ENCODE results near the gene ANO6.
"Not testable (repeated sequence)": the region's sequence is repeated elsewhere in the genome, so short reads cannot be mapped to it uniquely, and the experiment has no call there.

Gene ANO6

GRCh38 chr12:45353944-45354343 lies 138.0 kb downstream of the ANO6 start:
- DNase-seq = no peak

DNA sequence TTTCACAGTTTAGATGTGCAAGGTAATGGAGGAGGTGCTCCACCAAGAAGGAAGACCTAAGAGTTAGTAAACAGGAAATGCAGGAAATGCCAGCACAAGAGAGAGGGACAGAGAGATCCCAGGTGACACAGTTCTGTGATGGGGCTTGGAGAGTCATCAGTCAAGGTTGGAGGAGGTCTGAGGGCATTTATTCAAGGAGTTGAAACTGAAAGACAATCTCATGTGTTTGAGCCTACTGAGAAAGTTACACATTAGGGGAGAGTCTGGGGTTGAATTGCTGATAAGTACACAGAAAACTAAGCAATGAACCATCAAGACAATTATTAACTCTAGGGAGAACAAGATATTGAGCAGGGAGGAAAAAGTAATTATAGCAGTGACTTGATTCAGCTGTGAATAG lies 138.5 kb downstream of the ANO6 start:
- no peak for DNase-seq

- peak; percentile 14 for DNase-seq
These were observed 139.8 kb downstream of the ANO6 start for GRCh38 chr12:45355730-45356129.

- DNase-seq = no peak
These were observed 141.1 kb downstream of the ANO6 start for GRCh38 chr12:45356822-45357538.

DNA sequence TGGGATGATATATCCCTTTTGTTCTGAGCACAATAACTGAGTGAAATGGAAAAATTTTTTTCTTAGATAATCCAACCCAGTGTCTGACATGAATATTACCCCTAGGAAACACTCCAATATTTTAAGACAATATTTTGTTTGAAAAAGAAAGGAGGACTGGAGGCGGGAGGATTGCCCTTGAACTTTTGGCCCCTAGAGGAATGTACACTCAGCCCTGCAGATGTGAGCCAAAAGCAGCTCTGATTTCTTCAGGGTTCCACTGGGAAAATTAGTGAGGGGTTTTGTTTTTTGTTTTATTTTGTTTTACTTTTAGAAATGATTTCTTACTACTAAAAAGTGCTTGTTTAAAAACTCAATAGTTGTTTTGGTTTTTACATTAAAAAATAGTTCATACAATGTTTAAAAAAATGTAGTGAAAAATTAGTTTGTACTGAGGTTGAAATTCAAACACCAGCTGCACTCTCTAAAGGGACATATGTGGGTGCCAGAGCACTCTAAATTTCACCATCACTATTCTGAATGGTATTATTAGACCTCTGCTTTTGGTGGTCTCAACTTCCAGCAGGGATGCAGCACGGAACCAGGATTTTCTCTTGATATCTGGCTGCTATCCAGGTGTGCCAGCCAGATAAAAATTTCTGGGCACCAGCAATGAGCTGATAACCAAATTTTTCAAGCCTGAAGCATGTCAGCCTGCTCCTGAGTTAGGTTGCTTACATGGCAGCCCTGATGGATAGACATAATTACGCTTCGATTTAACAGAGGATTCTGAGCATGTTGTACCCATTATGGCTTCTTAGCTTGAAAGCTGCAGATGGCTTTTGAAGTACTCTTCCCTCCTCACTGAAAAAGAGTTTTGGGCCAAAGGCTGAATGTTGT lies 141.9 kb downstream of the ANO6 start:
- peak; percentile 46 for DNase-seq

DNA sequence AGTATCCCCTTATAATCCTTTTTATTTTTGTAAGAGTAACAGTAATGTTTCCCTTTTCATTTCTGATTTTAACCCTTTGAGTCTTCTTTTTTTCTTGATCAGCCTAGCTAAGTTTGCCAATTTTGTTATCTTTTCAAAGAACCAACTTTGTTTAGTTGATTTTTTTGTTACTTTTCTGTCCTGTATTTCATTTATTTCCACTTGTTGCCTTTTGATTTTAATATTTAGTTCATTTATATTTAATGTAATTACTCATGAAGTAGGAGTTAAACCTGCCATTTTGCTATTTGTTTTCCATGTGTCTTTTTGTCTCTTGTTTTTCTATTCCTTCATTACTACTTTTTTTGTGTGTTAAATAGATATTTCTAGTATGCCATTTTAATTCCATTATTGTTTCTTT lies 146.4 kb downstream of the ANO6 start:
- DNase-seq = no peak

DNA sequence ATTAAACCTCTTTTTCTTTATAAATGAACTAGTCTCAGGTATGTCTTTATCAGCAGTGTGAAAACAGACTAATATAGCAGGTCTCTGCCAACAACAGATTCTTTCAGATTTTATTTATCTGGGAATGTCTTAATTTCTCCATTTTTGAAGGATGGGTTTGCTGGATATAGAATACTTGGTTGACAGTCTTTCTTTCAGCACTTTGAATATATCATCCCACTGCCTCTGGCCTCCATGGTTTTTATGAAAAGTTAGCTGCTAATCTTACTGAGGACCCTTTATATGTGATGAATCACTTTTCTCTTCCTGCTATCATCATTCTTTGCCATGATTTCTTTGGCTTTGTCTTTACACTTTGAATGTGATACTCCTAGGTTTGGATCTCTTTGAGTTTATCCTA lies 148.0 kb downstream of the ANO6 start:
- DNase-seq = no peak

DNA sequence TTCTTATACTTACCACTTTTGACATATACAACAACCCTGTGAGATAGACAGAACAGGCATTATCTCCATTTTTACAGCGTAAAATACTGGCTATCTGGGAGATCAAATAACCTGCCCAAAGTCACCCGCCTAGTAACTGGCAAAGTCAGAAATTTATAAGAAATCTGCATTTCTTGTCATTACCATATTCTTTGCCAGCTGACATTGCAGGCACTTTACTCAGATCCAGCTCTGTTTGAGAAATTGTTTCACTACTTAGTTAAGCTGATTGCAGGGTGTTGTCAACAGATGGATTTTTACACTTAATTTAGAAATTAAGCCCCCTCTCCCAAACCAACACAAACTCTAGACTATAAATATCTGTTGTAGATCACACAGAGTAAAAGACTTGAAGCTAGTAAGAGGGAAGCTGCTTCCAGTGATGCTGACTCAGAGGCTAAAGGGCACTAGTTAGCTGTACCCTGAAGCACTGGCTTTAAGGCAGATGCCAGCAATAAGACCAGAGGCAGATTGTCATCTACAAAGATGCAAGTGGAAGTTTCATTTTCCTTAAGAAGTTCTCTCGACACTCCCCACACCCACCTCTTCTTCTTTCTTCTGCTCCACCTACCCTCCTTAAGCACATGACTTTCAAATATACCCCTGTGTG lies 153.1 kb downstream of the ANO6 start:
- peak; percentile 49 for DNase-seq

GRCh38 chr12:45377815-45378214 lies 161.9 kb downstream of the ANO6 start:
- DNase-seq = no peak

GRCh38 chr12:45379261-45379660 lies 163.4 kb downstream of the ANO6 start:
- peak; percentile 55 for DNase-seq

- DNase-seq = no peak
These were observed 165.5 kb downstream of the ANO6 start for GRCh38 chr12:45381351-45381750.

GRCh38 chr12:45388545-45388944 lies 172.7 kb downstream of the ANO6 start:
- peak; percentile 15 for DNase-seq

- DNase-seq = no peak
These were observed 173.5 kb downstream of the ANO6 start for GRCh38 chr12:45389426-45389825.

DNA sequence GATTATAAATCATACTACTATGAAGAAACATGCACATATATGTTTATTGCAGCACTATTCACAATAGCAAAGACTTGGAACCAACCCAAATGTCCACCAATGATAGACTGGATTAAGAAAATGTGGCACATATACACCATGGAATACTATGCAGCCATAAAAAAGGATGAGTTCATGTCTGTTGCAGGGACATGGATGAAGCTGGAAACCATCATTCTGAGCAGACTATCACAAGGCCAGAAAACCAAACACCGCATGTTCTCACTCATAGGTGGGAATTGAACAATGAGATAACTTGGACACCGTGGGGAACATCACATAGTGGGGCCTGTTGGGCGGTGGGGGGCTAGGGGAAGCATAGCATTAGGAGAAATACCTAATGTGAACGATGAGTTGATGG lies 181.6 kb downstream of the ANO6 start:
- not testable (repeated sequence) for DNase-seq

GRCh38 chr12:45398552-45398951 lies 182.7 kb downstream of the ANO6 start:
- no peak for DNase-seq

- no peak for DNase-seq
These were observed 185.1 kb downstream of the ANO6 start for GRCh38 chr12:45400991-45401390.

GRCh38 chr12:45402288-45402687 lies 186.4 kb downstream of the ANO6 start:
- DNase-seq = no peak

DNA sequence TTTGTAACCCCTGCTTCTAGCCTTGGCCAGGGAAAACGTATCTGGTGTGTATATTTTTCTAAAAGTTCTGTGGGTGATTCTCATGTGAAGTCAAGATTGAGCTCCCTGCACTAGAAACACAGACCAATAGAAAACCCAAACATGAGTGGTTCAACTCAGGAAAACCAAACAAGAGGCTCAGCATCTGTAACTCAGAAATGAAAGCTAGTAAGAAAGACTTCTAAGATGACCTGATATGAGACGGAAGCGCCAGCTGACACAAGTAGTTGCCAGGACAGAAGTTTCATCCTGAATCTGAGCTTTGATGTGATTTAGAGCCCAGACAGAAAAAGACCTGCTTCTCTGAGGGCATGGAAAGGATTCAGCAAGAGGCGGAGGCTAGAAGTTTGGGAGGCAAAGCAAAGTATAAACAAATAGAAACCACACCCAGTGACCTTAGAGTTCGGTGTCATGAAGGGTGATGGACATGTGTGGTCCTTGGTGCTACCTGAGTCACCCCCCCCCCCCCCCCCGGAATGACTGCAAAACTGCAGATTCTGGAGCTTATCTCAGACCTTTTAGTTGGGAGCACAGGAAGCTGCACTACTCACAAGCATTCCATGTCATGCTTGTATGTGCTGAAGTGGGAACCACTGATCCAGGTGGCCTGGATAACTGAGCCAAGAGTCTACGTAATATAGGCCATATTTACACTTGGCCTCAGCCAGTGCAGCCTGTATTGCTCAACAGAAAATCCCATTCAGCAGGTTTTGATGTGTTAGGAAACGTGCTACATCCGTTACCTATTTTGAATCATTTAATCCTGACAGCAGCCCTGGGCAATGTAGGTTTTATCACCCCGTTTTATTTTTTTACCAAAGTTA lies 191.3 kb downstream of the ANO6 start:
- peak; percentile 9 for DNase-seq

- no peak for DNase-seq
These were observed 192.3 kb downstream of the ANO6 start for GRCh38 chr12:45407981-45408728.

DNA sequence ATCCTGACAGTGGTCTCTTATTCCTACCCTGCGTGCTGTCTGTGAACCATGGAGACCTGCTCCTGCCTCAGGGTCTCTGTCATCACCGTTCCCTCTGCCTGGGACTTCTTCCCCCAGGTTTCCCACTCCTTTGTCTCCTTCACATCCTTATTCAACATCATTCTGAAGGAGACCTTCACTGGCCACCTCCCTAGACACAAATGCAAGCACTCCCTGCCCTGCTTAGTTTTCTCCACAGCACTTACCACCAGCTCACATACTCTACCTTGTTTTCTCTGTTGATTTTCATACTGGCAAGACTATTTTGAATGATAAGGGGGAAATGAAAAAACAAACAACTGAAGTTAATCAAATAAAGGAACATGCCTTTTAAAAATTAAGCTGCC lies 192.8 kb downstream of the ANO6 start:
- no peak for DNase-seq

- no peak for DNase-seq
These were observed 194.1 kb downstream of the ANO6 start for GRCh38 chr12:45409966-45410365.

GRCh38 chr12:45411626-45412025 lies 195.7 kb downstream of the ANO6 start:
- no peak for DNase-seq
